ENCODE data around the gene CUX1. TPM values are rescaled to one million over a fixed set of nuclear protein-coding genes. Genes with fewer than 3 reads are reported as not detected.

Gene CUX1
- total and polyA plus RNA-seq, 2 of the 13 experiments (the other 11 are each of a cell fraction or from before 2014, with no cell fraction given) = 13.7 to 14.9 TPM

GRCh38 chr7:102210787-102211186 is 393.4 kb downstream of the CUX1 start (continued):
- TF ChIP-seq ZBTB34 (CRISPR knock-in tag; IDR thresholded peaks at IDR 0.05) (no peak), CEBPG (CRISPR knock-in tag; IDR thresholded peaks at IDR 0.05) (no peak), PBX2 (CRISPR knock-in tag; IDR thresholded peaks at IDR 0.05) (no peak), CSRNP1 (CRISPR knock-in tag; IDR thresholded peaks at IDR 0.05) (no peak), ZNF720 (CRISPR knock-in tag; IDR thresholded peaks at IDR 0.05) (no peak), ZNF274 (CRISPR knock-in tag; IDR thresholded peaks at IDR 0.05) (no peak), HMGXB3 (CRISPR knock-in tag; IDR thresholded peaks at IDR 0.05; ENCODE audit: borderline replicate concordance) (no peak), MAFG (CRISPR knock-in tag; IDR thresholded peaks at IDR 0.05) (no peak), ZNF772 (CRISPR knock-in tag; IDR thresholded peaks at IDR 0.05) (0 out of 2 replicates have a peak, but pooled peaks have one; percentile 55), ZNF749 (CRISPR knock-in tag; IDR thresholded peaks at IDR 0.05; ENCODE audit: borderline replicate concordance) (no peak), HES4 (CRISPR knock-in tag; IDR thresholded peaks at IDR 0.05; ENCODE audit: borderline replicate concordance) (no peak), NCOA5 (CRISPR knock-in tag; IDR thresholded peaks at IDR 0.05) (no peak), ERF (CRISPR knock-in tag; IDR thresholded peaks at IDR 0.05) (no peak), ATF2 (CRISPR knock-in tag; IDR thresholded peaks at IDR 0.05) (no peak), ZZZ3 (CRISPR knock-in tag; IDR thresholded peaks at IDR 0.05; ENCODE audit: borderline replicate concordance) (no peak), ZNF24 (IDR thresholded peaks at IDR 0.05) (no peak), PCBP1 (IDR thresholded peaks at IDR 0.05; ENCODE audit: borderline replicate concordance, low read depth, low read length) (no peak)
